ENCODE results near the gene SNRNP27.

SNRNP27 gene

DNA sequence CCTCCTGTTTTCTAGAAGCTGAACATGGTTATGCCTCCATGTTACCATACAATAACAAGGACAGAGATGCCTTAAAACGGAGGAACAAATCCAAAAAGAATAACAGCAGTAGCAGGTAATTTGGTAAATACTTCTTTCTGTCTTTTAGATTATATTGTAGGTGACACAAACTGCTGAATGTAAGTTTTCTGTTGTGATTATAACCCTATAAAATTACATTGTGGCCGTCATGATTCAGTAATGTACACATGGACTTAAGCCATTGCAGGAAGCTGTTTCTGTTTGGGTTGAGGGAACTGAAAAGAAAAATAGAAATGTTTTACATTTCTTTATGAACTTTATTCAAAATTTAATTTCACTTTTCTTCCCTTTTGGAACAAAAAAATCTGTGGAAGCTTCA is 22.4 kb downstream of the SNRNP27 start:
- TF ChIP-seq, protein P1, sequence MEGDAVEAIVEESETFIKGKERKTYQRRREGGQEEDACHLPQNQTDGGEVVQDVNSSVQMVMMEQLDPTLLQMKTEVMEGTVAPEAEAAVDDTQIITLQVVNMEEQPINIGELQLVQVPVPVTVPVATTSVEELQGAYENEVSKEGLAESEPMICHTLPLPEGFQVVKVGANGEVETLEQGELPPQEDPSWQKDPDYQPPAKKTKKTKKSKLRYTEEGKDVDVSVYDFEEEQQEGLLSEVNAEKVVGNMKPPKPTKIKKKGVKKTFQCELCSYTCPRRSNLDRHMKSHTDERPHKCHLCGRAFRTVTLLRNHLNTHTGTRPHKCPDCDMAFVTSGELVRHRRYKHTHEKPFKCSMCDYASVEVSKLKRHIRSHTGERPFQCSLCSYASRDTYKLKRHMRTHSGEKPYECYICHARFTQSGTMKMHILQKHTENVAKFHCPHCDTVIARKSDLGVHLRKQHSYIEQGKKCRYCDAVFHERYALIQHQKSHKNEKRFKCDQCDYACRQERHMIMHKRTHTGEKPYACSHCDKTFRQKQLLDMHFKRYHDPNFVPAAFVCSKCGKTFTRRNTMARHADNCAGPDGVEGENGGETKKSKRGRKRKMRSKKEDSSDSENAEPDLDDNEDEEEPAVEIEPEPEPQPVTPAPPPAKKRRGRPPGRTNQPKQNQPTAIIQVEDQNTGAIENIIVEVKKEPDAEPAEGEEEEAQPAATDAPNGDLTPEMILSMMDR (IDR thresholded peaks at IDR 0.05), result no peak
- peaks cover 5% of the 10 kb centered on the region for H3K4me1 ChIP-seq
- no peak overlapping the region for H3K9ac ChIP-seq
- no peaks in the 10 kb centered on the region for H3K9me3 ChIP-seq (ENCODE audit: control insufficient read depth, low read length)
- H3K4me3 ChIP-seq (ENCODE audit: low read depth, low read length), result peak overlapping the region; percentile 86
- no peaks in the 10 kb centered on the region for H3K27me3 ChIP-seq (ENCODE audit: control insufficient read depth, insufficient read depth, low read length)
- H3K4me2 ChIP-seq (ENCODE audit: low read length), result peak overlapping the region; percentile 86
- H2AFZ ChIP-seq, result no peak overlapping the region
- no peaks in the 10 kb centered on the region for H3K36me3 ChIP-seq (ENCODE audit: control insufficient read depth, insufficient read depth, low read length)
- H3K79me2 ChIP-seq, result peaks cover 3% of the 10 kb centered on the region
- H3K27ac ChIP-seq, result no peak overlapping the region

DNA sequence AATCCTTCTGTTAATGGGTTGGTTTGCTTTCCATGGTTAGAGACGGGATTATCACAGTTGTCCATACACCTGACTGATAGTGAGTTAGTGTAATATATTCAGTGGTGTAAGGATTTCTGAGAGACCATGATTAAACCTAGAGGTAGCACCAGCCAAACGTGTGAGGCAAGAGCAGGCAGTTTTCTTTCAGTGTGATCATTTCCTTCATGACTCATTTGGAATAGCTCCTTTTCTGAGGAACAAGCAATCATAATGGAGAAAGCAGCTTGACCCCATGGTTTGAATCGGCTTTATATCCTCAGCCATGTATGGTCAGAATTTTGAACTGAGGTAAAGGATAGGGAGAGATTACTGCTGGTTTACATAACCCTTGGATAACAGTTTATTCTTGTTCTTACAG is 24.1 kb downstream of the SNRNP27 start:
- H3K79me2 ChIP-seq, result peaks cover 3% of the 10 kb centered on the region
- H3K4me1 ChIP-seq, result peaks cover 5% of the 10 kb centered on the region
- no peak overlapping the region for H3K4me3 ChIP-seq (ENCODE audit: low read depth, low read length)
- H3K9ac ChIP-seq, result no peak overlapping the region
- no peaks in the 10 kb centered on the region for H3K36me3 ChIP-seq (ENCODE audit: control insufficient read depth, insufficient read depth, low read length)
- TF ChIP-seq, protein P1 (IDR thresholded peaks at IDR 0.05), result no peak
- H3K9me3 ChIP-seq (ENCODE audit: control insufficient read depth, low read length), result no peaks in the 10 kb centered on the region
- H2AFZ ChIP-seq, result no peak overlapping the region
- H3K27me3 ChIP-seq (ENCODE audit: control insufficient read depth, insufficient read depth, low read length), result no peaks in the 10 kb centered on the region
- H3K27ac ChIP-seq, result no peak overlapping the region
- H3K4me2 ChIP-seq (ENCODE audit: low read length), result no peak overlapping the region

DNA sequence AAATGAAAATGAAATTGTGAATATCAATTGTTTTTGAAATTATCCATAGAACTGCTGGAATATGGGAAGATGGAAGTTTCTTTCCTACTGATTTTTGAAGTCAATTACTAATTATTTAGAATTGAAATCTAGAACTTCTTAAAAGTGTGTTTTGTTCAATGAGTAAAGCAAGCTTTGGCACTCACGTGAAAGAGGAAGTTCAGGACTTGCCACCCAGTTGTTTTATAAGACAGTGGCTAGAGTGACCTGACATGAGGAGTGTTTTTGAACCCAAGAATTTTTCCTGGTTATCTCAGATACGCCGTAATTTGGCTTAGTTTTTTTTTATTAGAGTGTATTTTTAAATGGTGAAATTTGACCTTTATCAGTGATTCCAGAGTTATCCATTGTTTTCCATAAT is 24.6 kb downstream of the SNRNP27 start:
- no peak overlapping the region for H3K27ac ChIP-seq
- H3K9ac ChIP-seq, result no peak overlapping the region

DNA sequence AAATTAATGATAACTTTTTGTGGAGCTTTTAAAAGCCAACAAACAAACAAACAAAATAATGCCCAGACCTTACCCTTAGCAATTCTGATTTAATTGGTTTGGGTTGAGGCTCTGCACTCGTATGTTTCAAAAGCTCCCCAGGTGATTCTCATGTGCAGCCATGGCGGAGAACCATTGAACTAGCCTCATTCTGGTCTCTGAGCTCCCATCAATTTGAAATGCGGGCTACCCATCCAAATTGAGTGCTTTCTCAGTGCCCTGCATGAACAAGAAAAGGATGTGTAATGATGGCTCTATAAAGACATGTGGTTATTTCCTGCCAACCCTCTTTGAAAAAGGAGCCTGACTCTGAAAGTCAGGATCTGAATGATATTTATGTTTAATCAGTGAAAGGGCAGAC is 29.4 kb downstream of the SNRNP27 start:
- TF ChIP-seq, protein P1 (IDR thresholded peaks at IDR 0.05), result no peak

More for the DNA sequence above, 24.6 kb downstream of the SNRNP27 start:
- Histone ChIP-seq H3K36me3 (ENCODE audit: control insufficient read depth, insufficient read depth, low read length) (no peaks in the 10 kb centered on the region), H3K4me3 (ENCODE audit: low read depth, low read length) (no peak overlapping the region), H3K27me3 (ENCODE audit: control insufficient read depth, insufficient read depth, low read length) (no peaks in the 10 kb centered on the region), H3K4me1 (peaks cover 5% of the 10 kb centered on the region), H2AFZ (no peak overlapping the region), H3K4me2 (ENCODE audit: low read length) (no peak overlapping the region), H3K9me3 (ENCODE audit: control insufficient read depth, low read length) (no peaks in the 10 kb centered on the region), H3K79me2 (peaks cover 3% of the 10 kb centered on the region)
- TF ChIP-seq, protein P1 (IDR thresholded peaks at IDR 0.05), result no peak

DNA sequence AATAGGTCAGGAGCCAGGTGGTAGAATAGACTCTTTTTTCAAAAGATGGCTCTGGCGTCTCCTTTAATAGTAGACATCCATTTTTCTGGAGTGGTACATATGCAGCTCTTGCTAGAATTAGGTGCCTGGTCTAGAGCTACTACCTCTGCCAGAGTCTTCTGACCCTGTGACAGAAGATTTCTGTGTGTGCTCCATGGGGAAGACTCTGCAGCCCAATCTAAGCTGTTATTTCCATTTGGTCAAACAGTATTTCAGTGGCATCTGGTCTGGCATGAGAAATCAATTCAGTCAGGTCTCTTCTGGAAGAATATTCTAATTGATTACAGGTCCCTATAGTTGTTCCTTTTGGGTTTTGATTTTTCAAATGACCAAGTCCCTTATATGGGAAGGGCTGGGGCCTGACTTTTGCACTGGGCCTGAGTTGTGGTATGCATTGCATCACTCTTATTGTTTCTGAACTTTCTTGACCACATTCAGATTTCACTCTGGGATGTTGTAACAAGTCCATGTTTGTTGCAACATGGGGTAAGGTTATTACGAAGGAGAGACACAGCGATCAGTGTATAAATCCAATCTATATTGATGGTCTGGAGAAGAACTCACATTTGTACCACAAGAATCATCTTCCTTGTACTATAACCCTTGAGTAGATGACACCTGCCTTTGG is 33.2 kb downstream of the SNRNP27 start:
- Histone ChIP-seq H3K27me3 (ENCODE audit: control insufficient read depth, insufficient read depth, low read length) (no peaks in the 10 kb centered on the region), H3K9ac (no peak overlapping the region), H3K79me2 (no peaks in the 10 kb centered on the region), H2AFZ (no peak overlapping the region), H3K36me3 (ENCODE audit: control insufficient read depth, insufficient read depth, low read length) (no peaks in the 10 kb centered on the region), H3K4me2 (ENCODE audit: low read length) (no peak overlapping the region), H3K9me3 (ENCODE audit: control insufficient read depth, low read length) (no peaks in the 10 kb centered on the region), H3K4me3 (ENCODE audit: low read depth, low read length) (no peak overlapping the region), H3K4me1 (no peaks in the 10 kb centered on the region), H3K27ac (no peak overlapping the region)
- TF ChIP-seq, protein P1 (IDR thresholded peaks at IDR 0.05), result no peak

More for the DNA sequence above, 29.4 kb downstream of the SNRNP27 start:
- H3K79me2 ChIP-seq, result peaks cover 3% of the 10 kb centered on the region
- H2AFZ ChIP-seq, result no peak overlapping the region
- no peaks in the 10 kb centered on the region for H3K4me1 ChIP-seq
- no peaks in the 10 kb centered on the region for H3K27me3 ChIP-seq (ENCODE audit: control insufficient read depth, insufficient read depth, low read length)
- H3K9me3 ChIP-seq (ENCODE audit: control insufficient read depth, low read length), result no peaks in the 10 kb centered on the region
- H3K36me3 ChIP-seq (ENCODE audit: control insufficient read depth, insufficient read depth, low read length), result no peaks in the 10 kb centered on the region
- H3K4me2 ChIP-seq (ENCODE audit: low read length), result no peak overlapping the region
- no peak overlapping the region for H3K4me3 ChIP-seq (ENCODE audit: low read depth, low read length)
- no peak overlapping the region for H3K9ac ChIP-seq
- H3K27ac ChIP-seq, result no peak overlapping the region

All from parathyroid adenoma (tissue), 2 donors.